ENCODE measurements around the gene RASL10A. TPM values are rescaled to one million over a fixed set of nuclear protein-coding genes. Genes with fewer than 3 reads are reported as not detected.
A peak's percentile ranks its signal among the peaks of the same experiment; 100 is the strongest.

The RASL10A gene
- polyA plus RNA-seq, 3 donors, result 0.35 to 2.1 (median 0.50) TPM

- peak overlapping the region; percentile 9 to 84 for H3K4me3 Mint-ChIP-seq
- H3K9me3 Mint-ChIP-seq, result peaks cover 4 to 36% (median 24%) of the 10 kb centered on the region in 7 donors
- Histone ChIP-seq H3K27me3 (ENCODE audit: control insufficient read depth in 2 of 2, insufficient read depth in 2 of 2, low read length in 2 of 2) (peaks cover 31 to 49% of the 10 kb centered on the region in 2 donors), H3K79me2 (ENCODE audit: insufficient read depth, low read length) (no peaks in the 10 kb centered on the region), H3K4me2 (replicated peaks; ENCODE audit: extremely low read depth, low read length, poor library complexity, severe bottlenecking) (peak overlapping the region; percentile 67), H3K36me3 (replicated peaks in 1 of 2; ENCODE audit: control insufficient read depth in 1 of 2, insufficient read depth in 2 of 2, low read length in 2 of 2) (no peaks in the 10 kb centered on the region), H2AFZ (ENCODE audit: insufficient read depth, low read depth, low read length, poor library complexity, severe bottlenecking) (no peak overlapping the region), H3K9me3 (replicated peaks in 1 of 2; ENCODE audit: control insufficient read depth in 1 of 2, insufficient read depth in 1 of 2, low read length in 2 of 2) (peaks cover 4 to 18% of the 10 kb centered on the region in 2 donors), H3K4me3 (replicated peaks in 1 of 3; ENCODE audit: low read depth in 2 of 3, low read length in 3 of 3) (peak overlapping the region in 1 of 3 experiments; percentile 44), H4K20me1 (ENCODE audit: insufficient read depth, low read length) (no peaks in the 10 kb centered on the region), H3K4me1 (ENCODE audit: control insufficient read depth in 1 of 2, insufficient read depth in 2 of 2, low read length in 2 of 2) (peaks cover 37 to 68% of the 10 kb centered on the region in 2 donors), H3K27ac (ENCODE audit: low read depth in 1 of 2, low read length in 2 of 2) (no peak overlapping the region), H3K9ac (ENCODE audit: insufficient read depth, low read length, poor library complexity, severe bottlenecking) (no peak overlapping the region)
- peaks cover 43 to 64% (median 58%) of the 10 kb centered on the region in 3 donors for H3K27me3 Mint-ChIP-seq (ENCODE audit: low read depth in 3 of 3)
- peaks cover 48% of the 10 kb centered on the region for H3K4me1 Mint-ChIP-seq
- peak overlapping the region in 4 of 7 donors; percentile 13 to 72 (median 24) for H3K27ac Mint-ChIP-seq
- intact Hi-C loops (cut with micrococcal nuclease), result loop anchor here in 1 of 2 donors (5.0 kb wide), 1 partner anchor 73 kb away; the partner anchor contains the start of gene AP1B1
- TF ChIP-seq CTCF (IDR thresholded peaks at IDR 0.05), result no peak
- no peak for DNase-seq
- H3K36me3 Mint-ChIP-seq, result peaks cover 18 to 19% of the 10 kb centered on the region in 2 donors
- 21% methylated on average over 51 of the region's 51 CpGs for WGBS (ENCODE audit: insufficient coverage)
These were observed 1.7 kb downstream of the RASL10A start for GRCh38 chr22:29313576-29314466.

- Mint-ChIP-seq H3K9me3 (peaks cover 4 to 36% (median 24%) of the 10 kb centered on the region in 7 donors), H3K27ac (peak overlapping the region in 4 of 7 donors; percentile 36 to 68 (median 54)), H3K36me3 (peaks cover 18 to 19% of the 10 kb centered on the region in 2 donors), H3K27me3 (ENCODE audit: low read depth in 3 of 3) (peaks cover 43 to 70% (median 61%) of the 10 kb centered on the region in 3 donors), H3K4me1 (peaks cover 53% of the 10 kb centered on the region), H3K4me3 (peak overlapping the region in 1 of 2 donors; percentile 84)
- H3K4me3 ChIP-seq (replicated peaks in 1 of 3; ENCODE audit: low read depth in 2 of 3, low read length in 3 of 3), result no peak overlapping the region
- H2AFZ ChIP-seq (ENCODE audit: insufficient read depth, low read depth, low read length, poor library complexity, severe bottlenecking), result no peak overlapping the region
- H3K4me2 ChIP-seq (replicated peaks; ENCODE audit: extremely low read depth, low read length, poor library complexity, severe bottlenecking), result no peak overlapping the region
- no peaks in the 10 kb centered on the region for H3K79me2 ChIP-seq (ENCODE audit: insufficient read depth, low read length)
- peaks cover 31 to 54% of the 10 kb centered on the region in 2 donors for H3K27me3 ChIP-seq (ENCODE audit: control insufficient read depth in 2 of 2, insufficient read depth in 2 of 2, low read length in 2 of 2)
- no peak overlapping the region for H3K9ac ChIP-seq (ENCODE audit: insufficient read depth, low read length, poor library complexity, severe bottlenecking)
- H3K9me3 ChIP-seq (replicated peaks in 1 of 2; ENCODE audit: control insufficient read depth in 1 of 2, insufficient read depth in 1 of 2, low read length in 2 of 2), result peaks cover 4 to 18% of the 10 kb centered on the region in 2 donors
- no peaks in the 10 kb centered on the region for H3K36me3 ChIP-seq (replicated peaks in 1 of 2; ENCODE audit: control insufficient read depth in 1 of 2, insufficient read depth in 2 of 2, low read length in 2 of 2)
- WGBS (ENCODE audit: insufficient coverage), result 18% methylated on average over 44 of the region's 44 CpGs
- peaks cover 39 to 74% of the 10 kb centered on the region in 2 donors for H3K4me1 ChIP-seq (ENCODE audit: control insufficient read depth in 1 of 2, insufficient read depth in 2 of 2, low read length in 2 of 2)
- intact Hi-C loops (cut with micrococcal nuclease), result loop anchor here in 1 of 2 donors (5.0 kb wide), 1 partner anchor 74 kb away; the partner anchor contains the start of gene AP1B1
- peak; percentile 88 for TF ChIP-seq CTCF (IDR thresholded peaks at IDR 0.05)
- no peaks in the 10 kb centered on the region for H4K20me1 ChIP-seq (ENCODE audit: insufficient read depth, low read length)
- DNase-seq, result peak; percentile 62 to 76 (median 65)
- H3K27ac ChIP-seq (ENCODE audit: low read depth in 1 of 2, low read length in 2 of 2), result no peak overlapping the region
These were observed 2.3 kb downstream of the RASL10A start for GRCh38 chr22:29313126-29313575.
